Left lobe of liver (tissue), 2 donors: ENCODE measurements around the gene GNG2. TPM values are rescaled to one million over a fixed set of nuclear protein-coding genes. Genes with fewer than 3 reads are reported as not detected.

Source experiments
- ATAC-seq: fragments of 200-7000 bp; cut with Tn5 transposase; one replicate; pipeline ENCODE4 v1.9.1; 2020; ENCODE audit warnings: mild to moderate bottlenecking, moderate library complexity
- DNase-seq: peaks from one replicate; pipeline ENCODE4 v3.0.0-alpha.2; 2020; ENCODE audit warnings: low spot score
- total RNA-seq: library from RNA; stranded (reverse); gene quantifications from one replicate; pipeline ENCODE4 v1.2.1, GENCODE V29; 2021
- donor health status: DM: no; HTN: no; CAD: no; lungs with moderate emphysema.
- donor health status: DM: no; HTN: yes; CAD: no.

GNG2 gene
- total RNA-seq, 1 donor from 2014 or later: 4.3 TPM

GRCh38 chr14:52015411-52016030 is 155.1 kb downstream of the GNG2 start:
- peak; percentile 78 for ATAC-seq
- DNase-seq: no peak

- ATAC-seq: no peak
- no peak for DNase-seq
Observed at GRCh38 chr14:52018252-52018651, 157.8 kb downstream of the GNG2 start.

GRCh38 chr14:52018970-52019369 is 158.6 kb downstream of the GNG2 start:
- no peak for ATAC-seq

More at GRCh38 chr14:52018970-52019369, 158.6 kb downstream of the GNG2 start:
- no peak for DNase-seq

Other genes with a start within 250 kb of the GNG2 start
- gene FRMD6, start 208.7 kb upstream of the GNG2 start, total RNA-seq: 5.6 TPM
- gene RTRAF, start 128.9 kb downstream of the GNG2 start, total RNA-seq: 45.3 TPM
- gene NID2, start 208.4 kb downstream of the GNG2 start, total RNA-seq: 2.6 TPM